ENCODE data around the gene PPP6R2.

The PPP6R2 gene

GRCh38 chr22:50439871-50440331 is 96.8 kb downstream of the PPP6R2 start:
- Histone ChIP-seq H3F3A (ENCODE audit: low read depth) (no peaks in the 10 kb centered on the region), H3K4me2 (ENCODE audit: low read depth, low read length, poor library complexity, severe bottlenecking) (no peak overlapping the region), H3K9ac (ENCODE audit: low read depth, low read length, poor library complexity, severe bottlenecking) (no peak overlapping the region), H3K79me2 (ENCODE audit: insufficient read depth, low read length) (no peaks in the 10 kb centered on the region), H3K4me1 (ENCODE audit: insufficient read depth, low read length, poor library complexity, severe bottlenecking) (no peaks in the 10 kb centered on the region), H3K9me2 (replicated peaks; ENCODE audit: low read depth, low read length) (no peaks in the 10 kb centered on the region), H2AFZ (ENCODE audit: low read length) (no peak overlapping the region), H4K20me1 (ENCODE audit: insufficient read depth, low read length, poor library complexity, severe bottlenecking) (no peaks in the 10 kb centered on the region), H3K9me3 (ENCODE audit: insufficient read depth, low read depth, low read length) (no peaks in the 10 kb centered on the region), H3K36me3 (ENCODE audit: insufficient read depth, low read length) (peaks cover 30% of the 10 kb centered on the region; the same call in 1 of the 2 replicates), H3K4me3 (ENCODE audit: low read length, poor library complexity, severe bottlenecking) (no peak overlapping the region), H3K27me3 (ENCODE audit: insufficient read depth, low read length, poor library complexity, severe bottlenecking) (no peaks in the 10 kb centered on the region)
- TF ChIP-seq CTCF (conservative IDR thresholded peaks at IDR 0.05; ENCODE audit: low read length) (no peak), EZH2phosphoT487 (IDR thresholded peaks at IDR 0.05; ENCODE audit: borderline replicate concordance) (no peak)

- peaks cover 32% of the 10 kb centered on the region; the same call in 1 of the 2 replicates for H3K36me3 ChIP-seq (ENCODE audit: insufficient read depth, low read length)
- H3K9ac ChIP-seq (ENCODE audit: low read depth, low read length, poor library complexity, severe bottlenecking) = no peak overlapping the region
- H2AFZ ChIP-seq (ENCODE audit: low read length) = no peak overlapping the region
- no peaks in the 10 kb centered on the region for H3F3A ChIP-seq (ENCODE audit: low read depth)
- H4K20me1 ChIP-seq (ENCODE audit: insufficient read depth, low read length, poor library complexity, severe bottlenecking) = no peaks in the 10 kb centered on the region
- no peak overlapping the region for H3K4me3 ChIP-seq (ENCODE audit: low read length, poor library complexity, severe bottlenecking)
- no peaks in the 10 kb centered on the region for H3K27me3 ChIP-seq (ENCODE audit: insufficient read depth, low read length, poor library complexity, severe bottlenecking)
- no peaks in the 10 kb centered on the region for H3K9me2 ChIP-seq (replicated peaks; ENCODE audit: low read depth, low read length)
- no peak overlapping the region for H3K4me2 ChIP-seq (ENCODE audit: low read depth, low read length, poor library complexity, severe bottlenecking)
- H3K9me3 ChIP-seq (ENCODE audit: insufficient read depth, low read depth, low read length) = no peaks in the 10 kb centered on the region
- peaks cover 6% of the 10 kb centered on the region for H3K4me1 ChIP-seq (ENCODE audit: insufficient read depth, low read length, poor library complexity, severe bottlenecking)
- TF ChIP-seq EZH2phosphoT487 (IDR thresholded peaks at IDR 0.05; ENCODE audit: borderline replicate concordance) (no peak), CTCF (conservative IDR thresholded peaks at IDR 0.05; ENCODE audit: low read length) (no peak)
- no peaks in the 10 kb centered on the region for H3K79me2 ChIP-seq (ENCODE audit: insufficient read depth, low read length)
These were observed 97.6 kb downstream of the PPP6R2 start for GRCh38 chr22:50440544-50441249.

DNA sequence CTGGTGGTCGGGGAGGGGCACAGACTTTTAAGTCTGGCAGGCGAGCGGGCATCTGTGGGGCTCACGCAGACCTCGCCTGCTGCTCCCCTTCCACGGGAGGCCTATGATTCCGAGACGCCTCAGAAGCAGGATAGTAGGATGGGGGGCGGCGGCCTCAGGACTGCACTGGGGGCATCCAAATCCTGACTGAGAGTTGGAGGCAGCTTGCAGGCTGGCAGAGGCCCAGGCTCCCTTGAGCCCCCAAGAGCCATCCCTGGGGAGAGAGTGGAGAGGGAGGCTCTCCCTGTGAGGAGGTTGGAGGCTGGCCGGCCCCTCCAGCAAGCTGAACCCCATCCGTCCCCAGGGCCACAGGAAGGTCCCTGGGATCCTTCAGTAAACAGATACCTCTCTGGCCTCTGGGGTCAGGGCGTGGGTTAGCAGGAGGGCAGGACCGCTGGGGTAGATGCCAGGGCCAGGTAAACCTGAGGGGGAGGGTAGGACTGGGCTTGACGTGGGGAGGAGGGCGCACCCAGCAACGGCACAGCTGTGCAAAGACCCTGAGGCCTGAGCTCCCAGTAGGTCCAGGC is 98.4 kb downstream of the PPP6R2 start:
- Histone ChIP-seq H3K4me3 (ENCODE audit: low read length, poor library complexity, severe bottlenecking) (no peak overlapping the region), H3K4me2 (ENCODE audit: low read depth, low read length, poor library complexity, severe bottlenecking) (no peak overlapping the region), H4K20me1 (ENCODE audit: insufficient read depth, low read length, poor library complexity, severe bottlenecking) (no peaks in the 10 kb centered on the region), H3K9me3 (ENCODE audit: insufficient read depth, low read depth, low read length) (no peaks in the 10 kb centered on the region), H3K9ac (ENCODE audit: low read depth, low read length, poor library complexity, severe bottlenecking) (no peak overlapping the region), H2AFZ (ENCODE audit: low read length) (no peak overlapping the region), H3K27me3 (ENCODE audit: insufficient read depth, low read length, poor library complexity, severe bottlenecking) (no peaks in the 10 kb centered on the region), H3K4me1 (ENCODE audit: insufficient read depth, low read length, poor library complexity, severe bottlenecking) (peaks cover 8% of the 10 kb centered on the region), H3F3A (ENCODE audit: low read depth) (no peaks in the 10 kb centered on the region), H3K79me2 (ENCODE audit: insufficient read depth, low read length) (no peaks in the 10 kb centered on the region), H3K9me2 (replicated peaks; ENCODE audit: low read depth, low read length) (no peaks in the 10 kb centered on the region), H3K36me3 (ENCODE audit: insufficient read depth, low read length) (peaks cover 39% of the 10 kb centered on the region; the same call in 1 of the 2 replicates)
- no peak for TF ChIP-seq EZH2phosphoT487 (IDR thresholded peaks at IDR 0.05; ENCODE audit: borderline replicate concordance)

Data from Loucy (cell line).